Breast epithelium (tissue), 4 donors: ENCODE data around the gene C17orf100. TPM values are rescaled to one million over a fixed set of nuclear protein-coding genes. Genes with fewer than 3 reads are reported as not detected.
"Not testable (repeated sequence)": the region's sequence is repeated elsewhere in the genome, so short reads cannot be mapped to it uniquely, and the experiment has no call there.

ENCODE experiments used
- DNase-seq, 2 donors: peaks; one replicate each; pipeline ENCODE4 v3.0.0-alpha.2; 2019; ENCODE audit warnings: low spot score in 2 of 2
- H3K27ac ChIP-seq, 2 donors: fragments of 200-600 bp; sonication (generic) in 1 of 2; one replicate each; pipeline ENCODE4 v1.5.1; 2016 to 2019; ENCODE audit warnings: mild to moderate bottlenecking in 1 of 2
- H3K27me3 ChIP-seq, 2 donors: fragments of 200-600 bp; sonication (generic) in 1 of 2; one replicate each; pipeline versions ENCODE4 v1.5.1 to v1.6.0; 2017 to 2019; ENCODE audit warnings: control low read depth in 1 of 2, mild to moderate bottlenecking in 1 of 2
- H3K36me3 ChIP-seq: fragments of 200-600 bp; one replicate; pipeline ENCODE4 v1.5.1; 2019
- H3K4me1 ChIP-seq, 2 donors: fragments of 200-600 bp; sonication (generic); one replicate each; pipeline ENCODE4 v1.5.1; 2016 to 2019; ENCODE audit warnings: control low read depth in 1 of 2
- H3K4me3 ChIP-seq, 3 donors: fragments of 200-600 bp; sonication (generic); 1 replicate in 2 of 3; 2 replicates in 1 of 3; pipeline ENCODE4 v1.5.1; 2016 to 2019; ENCODE audit warnings: mild to moderate bottlenecking in 3 of 3, moderate library complexity in 2 of 3
- H3K9me3 ChIP-seq, 2 donors: fragments of 200-600 bp; sonication (generic) in 1 of 2; one replicate each; pipeline ENCODE4 v1.5.1; 2016 to 2019; ENCODE audit warnings: control low read depth in 1 of 2
- CTCF ChIP-seq, 3 donors: fragments of 450-650 bp; IDR thresholded peaks; one replicate each; pipeline ENCODE4 v1.5.1; 2016 to 2017; ENCODE audit warnings: antibody characterized with exemption in 3 of 3, mild to moderate bottlenecking in 3 of 3, moderate library complexity in 3 of 3
- POLR2A ChIP-seq: fragments of 450-650 bp; IDR thresholded peaks from one replicate; pipeline ENCODE4 v1.6.1; 2016; ENCODE audit warnings: antibody characterized with exemption, mild to moderate bottlenecking, moderate library complexity
- POLR2AphosphoS5 ChIP-seq, 3 donors: sonication (generic); formaldehyde crosslinking; IDR thresholded peaks; one replicate each; pipeline ENCODE4 v1.6.1; 2017; ENCODE audit warnings: antibody characterized with exemption in 3 of 3
- intact Hi-C: fragments of 100-400 bp; cut with DNase I; formaldehyde crosslinking; loops from one replicate; pipeline ENCODE4 v1.15.1; 2023; ENCODE audit warnings: low total_unique reads
- total RNA-seq, 3 donors: library from RNA; depleted of rRNA; stranded (reverse); fragments of >200 nt; gene quantifications; one replicate each; pipeline ENCODE4 v1.1.0, GENCODE V29; 2016

The C17orf100 gene
- total RNA-seq, 3 donors from 2014 or later, result 0.16 to 0.98 (median 0.88) TPM

- Histone ChIP-seq H3K4me1 (no peaks in the 10 kb centered on the region), H3K4me3 (no peak overlapping the region), H3K9me3 (no peaks in the 10 kb centered on the region), H3K27ac (no peak overlapping the region), H3K27me3 (peaks cover 0 to 3% of the 10 kb centered on the region in 2 donors), H3K36me3 (no peaks in the 10 kb centered on the region)
- intact Hi-C loops, result no loop called here
- DNase-seq, result no peak
- no peak for TF ChIP-seq POLR2AphosphoS5 (IDR thresholded peaks at IDR 0.05)
- no peak for TF ChIP-seq POLR2A
Measured at GRCh38 chr17:6690641-6691040, 39.1 kb downstream of the C17orf100 start.

- no peaks in the 10 kb centered on the region for H3K36me3 ChIP-seq
- H3K4me1 ChIP-seq, result no peaks in the 10 kb centered on the region
- no peak overlapping the region for H3K27ac ChIP-seq
- no peak for DNase-seq
- intact Hi-C loops, result no loop called here
- H3K9me3 ChIP-seq, result no peaks in the 10 kb centered on the region
- no peak for TF ChIP-seq POLR2AphosphoS5 (IDR thresholded peaks at IDR 0.05)
- H3K27me3 ChIP-seq, result peaks cover 0 to 3% of the 10 kb centered on the region in 2 donors
- no peak overlapping the region for H3K4me3 ChIP-seq
Measured at GRCh38 chr17:6691546-6691945, 40.0 kb downstream of the C17orf100 start.

- DNase-seq, intact Hi-C loops, H3K4me1 ChIP-seq, H3K9me3 ChIP-seq, H3K27ac ChIP-seq, H3K4me3 ChIP-seq, H3K27me3 ChIP-seq, H3K36me3 ChIP-seq: not testable (repeated sequence)
Measured at GRCh38 chr17:6691958-6692357, 40.4 kb downstream of the C17orf100 start.

GRCh38 chr17:6695051-6695450 lies 43.5 kb downstream of the C17orf100 start:
- Histone ChIP-seq H3K27ac (no peak overlapping the region), H3K9me3 (no peaks in the 10 kb centered on the region), H3K36me3 (no peaks in the 10 kb centered on the region), H3K4me3 (no peak overlapping the region), H3K4me1 (no peaks in the 10 kb centered on the region), H3K27me3 (peaks cover 0 to 3% of the 10 kb centered on the region in 2 donors)
- intact Hi-C loops, result no loop called here
- TF ChIP-seq POLR2A (no peak), CTCF (IDR thresholded peaks at IDR 0.05) (no peak), POLR2AphosphoS5 (IDR thresholded peaks at IDR 0.05) (no peak)
- DNase-seq, result no peak

- H3K4me1 ChIP-seq, result no peaks in the 10 kb centered on the region
- no peaks in the 10 kb centered on the region for H3K36me3 ChIP-seq
- no peak for DNase-seq
- peaks cover 0 to 3% of the 10 kb centered on the region in 2 donors for H3K27me3 ChIP-seq
- H3K27ac ChIP-seq, result no peak overlapping the region
- TF ChIP-seq CTCF (IDR thresholded peaks at IDR 0.05) (no peak), POLR2AphosphoS5 (IDR thresholded peaks at IDR 0.05) (no peak), POLR2A (no peak)
- intact Hi-C loops, result no loop called here
- no peaks in the 10 kb centered on the region for H3K9me3 ChIP-seq
- H3K4me3 ChIP-seq, result no peak overlapping the region
Measured at GRCh38 chr17:6695565-6695964, 44.0 kb downstream of the C17orf100 start.

- Histone ChIP-seq H3K4me1 (no peaks in the 10 kb centered on the region), H3K4me3 (no peak overlapping the region), H3K36me3 (no peaks in the 10 kb centered on the region), H3K27ac (no peak overlapping the region), H3K27me3 (peaks cover 0 to 3% of the 10 kb centered on the region in 2 donors), H3K9me3 (no peaks in the 10 kb centered on the region)
- intact Hi-C loops, result no loop called here
- peak in 1 of 2 donors; percentile 41 for DNase-seq
- TF ChIP-seq CTCF (IDR thresholded peaks at IDR 0.05) (no peak), POLR2AphosphoS5 (IDR thresholded peaks at IDR 0.05) (no peak), POLR2A (no peak)
Measured at GRCh38 chr17:6696906-6697305, 45.3 kb downstream of the C17orf100 start.

GRCh38 chr17:6698004-6698403 lies 46.4 kb downstream of the C17orf100 start:
- TF ChIP-seq POLR2AphosphoS5 (IDR thresholded peaks at IDR 0.05) (no peak), POLR2A (no peak), CTCF (IDR thresholded peaks at IDR 0.05) (no peak)
- intact Hi-C loops, result no loop called here

More at GRCh38 chr17:6698004-6698403, 46.4 kb downstream of the C17orf100 start:
- Histone ChIP-seq H3K4me3 (no peak overlapping the region), H3K4me1 (no peaks in the 10 kb centered on the region), H3K27me3 (peaks cover 0 to 3% of the 10 kb centered on the region in 2 donors), H3K9me3 (no peaks in the 10 kb centered on the region), H3K27ac (no peak overlapping the region), H3K36me3 (no peaks in the 10 kb centered on the region)
- DNase-seq, result peak in 1 of 2 donors; percentile 28
